ENCODE measurements around the gene CLP1. TPM values are rescaled to one million over a fixed set of nuclear protein-coding genes. Genes with fewer than 3 reads are reported as not detected.

CLP1 gene
- total RNA-seq, 1 donor from 2014 or later = 31.1 TPM

GRCh38 chr11:57658023-57658361 lies 430 bp downstream of the CLP1 start:
- no peaks in the 10 kb centered on the region for H3K9me3 Mint-ChIP-seq (ENCODE audit: unreplicated experiment)
- peaks cover 26% of the 10 kb centered on the region for H3K4me1 Mint-ChIP-seq (ENCODE audit: unreplicated experiment)
- TF ChIP-seq CTCF (IDR thresholded peaks at IDR 0.05; ENCODE audit: unreplicated experiment) = no peak
- H3K4me3 Mint-ChIP-seq (ENCODE audit: unreplicated experiment) = peak overlapping the region; percentile 100
- no peak for DNase-seq (ENCODE audit: low spot score)
- H3K36me3 Mint-ChIP-seq (ENCODE audit: low read depth, unreplicated experiment) = peaks cover 22% of the 10 kb centered on the region
- H3K27ac Mint-ChIP-seq (ENCODE audit: unreplicated experiment) = peak overlapping the region; percentile 99
- H3K27me3 Mint-ChIP-seq (ENCODE audit: unreplicated experiment) = peaks cover 4% of the 10 kb centered on the region

GRCh38 chr11:57659669-57660068 lies 2.1 kb downstream of the CLP1 start:
- no peak for DNase-seq (ENCODE audit: low spot score)
- peaks cover 18% of the 10 kb centered on the region for H3K4me1 Mint-ChIP-seq (ENCODE audit: unreplicated experiment)
- H3K27me3 Mint-ChIP-seq (ENCODE audit: unreplicated experiment) = peaks cover 7% of the 10 kb centered on the region
- peak overlapping the region; percentile 31 for H3K27ac Mint-ChIP-seq (ENCODE audit: unreplicated experiment)
- H3K9me3 Mint-ChIP-seq (ENCODE audit: unreplicated experiment) = no peaks in the 10 kb centered on the region
- no peak for TF ChIP-seq CTCF (IDR thresholded peaks at IDR 0.05; ENCODE audit: unreplicated experiment)
- H3K36me3 Mint-ChIP-seq (ENCODE audit: low read depth, unreplicated experiment) = peaks cover 26% of the 10 kb centered on the region
- peak overlapping the region; percentile 37 for H3K4me3 Mint-ChIP-seq (ENCODE audit: unreplicated experiment)

- Mint-ChIP-seq H3K27me3 (ENCODE audit: unreplicated experiment) (peaks cover 13% of the 10 kb centered on the region), H3K4me1 (ENCODE audit: unreplicated experiment) (peaks cover 22% of the 10 kb centered on the region), H3K27ac (ENCODE audit: unreplicated experiment) (no peak overlapping the region), H3K4me3 (ENCODE audit: unreplicated experiment) (no peak overlapping the region), H3K9me3 (ENCODE audit: unreplicated experiment) (no peaks in the 10 kb centered on the region), H3K36me3 (ENCODE audit: low read depth, unreplicated experiment) (peaks cover 38% of the 10 kb centered on the region)
- no peak for DNase-seq (ENCODE audit: low spot score)
- no peak for TF ChIP-seq CTCF (IDR thresholded peaks at IDR 0.05; ENCODE audit: unreplicated experiment)
These were observed 5.3 kb downstream of the CLP1 start for GRCh38 chr11:57662893-57663292.

GRCh38 chr11:57663975-57664374 lies 6.4 kb downstream of the CLP1 start:
- Mint-ChIP-seq H3K27ac (ENCODE audit: unreplicated experiment) (no peak overlapping the region), H3K4me1 (ENCODE audit: unreplicated experiment) (peaks cover 22% of the 10 kb centered on the region), H3K9me3 (ENCODE audit: unreplicated experiment) (no peaks in the 10 kb centered on the region), H3K36me3 (ENCODE audit: low read depth, unreplicated experiment) (peaks cover 43% of the 10 kb centered on the region), H3K27me3 (ENCODE audit: unreplicated experiment) (peaks cover 19% of the 10 kb centered on the region), H3K4me3 (ENCODE audit: unreplicated experiment) (no peak overlapping the region)
- no peak for TF ChIP-seq CTCF (IDR thresholded peaks at IDR 0.05; ENCODE audit: unreplicated experiment)
- no peak for DNase-seq (ENCODE audit: low spot score)

- Mint-ChIP-seq H3K36me3 (ENCODE audit: low read depth, unreplicated experiment) (peaks cover 30% of the 10 kb centered on the region), H3K27me3 (ENCODE audit: unreplicated experiment) (peaks cover 21% of the 10 kb centered on the region), H3K9me3 (ENCODE audit: unreplicated experiment) (no peaks in the 10 kb centered on the region), H3K27ac (ENCODE audit: unreplicated experiment) (peak overlapping the region; percentile 100), H3K4me1 (ENCODE audit: unreplicated experiment) (peaks cover 29% of the 10 kb centered on the region), H3K4me3 (ENCODE audit: unreplicated experiment) (peak overlapping the region; percentile 100)
- no peak for TF ChIP-seq CTCF (IDR thresholded peaks at IDR 0.05; ENCODE audit: unreplicated experiment)
- DNase-seq (ENCODE audit: low spot score) = peak; percentile 86
These were observed 9.7 kb downstream of the CLP1 start for GRCh38 chr11:57667117-57667735.

Data from endothelial cell (in vitro differentiated cells).